ENCODE data around the gene ORAI2.

The ORAI2 gene

DNA sequence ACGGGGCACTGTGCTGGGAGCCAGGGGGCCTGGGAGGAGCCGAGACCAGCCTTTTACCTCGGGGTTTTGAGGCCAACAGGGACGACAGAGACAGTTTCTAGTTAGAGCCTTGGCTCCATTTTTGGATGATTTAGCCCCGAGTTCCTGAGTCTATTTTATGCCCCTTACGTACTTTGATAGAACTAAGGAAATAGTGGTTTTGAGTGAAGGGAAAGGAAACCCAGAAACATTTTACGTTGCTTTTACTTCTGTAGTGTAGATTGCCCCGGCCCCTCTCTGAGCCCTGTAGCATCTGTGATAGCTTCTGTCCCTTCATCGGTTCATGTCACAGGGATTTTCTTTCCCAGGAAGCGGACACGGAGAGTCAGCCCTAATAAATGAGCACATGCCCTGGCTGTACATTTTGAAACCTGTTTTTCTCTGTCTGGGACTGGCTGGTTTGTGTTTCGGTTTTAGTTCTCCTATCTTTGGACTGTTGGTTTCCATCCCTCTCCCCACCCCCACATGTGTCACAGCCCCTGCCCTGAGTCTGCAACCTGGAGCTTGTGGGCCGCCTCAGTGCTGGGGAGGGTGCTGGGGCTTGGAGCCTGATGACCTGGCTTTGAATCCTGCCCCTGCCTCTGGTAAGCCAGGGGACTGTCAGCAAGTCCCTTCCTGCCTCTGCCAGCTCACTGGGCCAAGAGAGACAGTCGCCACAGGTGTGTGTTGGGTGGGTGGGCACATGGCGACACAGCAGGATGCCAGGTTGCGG is 6.9 kb upstream of the ORAI2 start:
- ChIA-PET CTCF (interaction anchor here (56.5 to 63.4 kb wide), 2 partner anchors 8 to 16 kb away, joined by 1488 read pairs; partner anchors contain the start of genes ALKBH4, LRWD1, ORAI2 and PRKRIP1), POLR2A (no interaction called here)
- H3K9me3 ChIP-seq (ENCODE audit: control extremely low read depth in 1 of 5, control insufficient read depth in 4 of 5, insufficient read depth in 2 of 5, low read depth in 1 of 5, low read length in 4 of 5), result no peaks in the 10 kb centered on the region
- DNase-seq, result peak; percentile 74 to 90 (median 90)
- WGBS (ENCODE audit: insufficient coverage), result 4% methylated on average over 13 of the region's 16 CpGs
- peak overlapping the region in 6 of 7 experiments; percentile 31 to 73 (median 44) for H3K4me3 ChIP-seq (ENCODE audit: control insufficient read depth in 1 of 7, extremely low read depth in 1 of 7, insufficient read depth in 4 of 7, low read depth in 2 of 7, low read length in 6 of 7)
- H3K4me1 ChIP-seq (ENCODE audit: control extremely low read depth in 1 of 4, control insufficient read depth in 4 of 4, insufficient read depth in 4 of 4, low read length in 3 of 4), result peaks cover 17 to 88% (median 77%) of the 10 kb centered on the region in 4 experiments
- H3K36me3 ChIP-seq (ENCODE audit: control insufficient read depth in 4 of 4, insufficient read depth in 4 of 4, low read length in 3 of 4), result peaks cover 0 to 20% (median 3%) of the 10 kb centered on the region in 4 experiments
- H3K27ac ChIP-seq (ENCODE audit: insufficient read depth in 1 of 2, low read depth in 1 of 2, low read length in 2 of 2, poor library complexity in 1 of 2, severe bottlenecking in 2 of 2), result peak overlapping the region; percentile 98
- H3K27me3 ChIP-seq (replicated peaks in 2 of 5; ENCODE audit: control insufficient read depth in 4 of 5, insufficient read depth in 5 of 5, low read length in 4 of 5), result no peaks in the 10 kb centered on the region

DNA sequence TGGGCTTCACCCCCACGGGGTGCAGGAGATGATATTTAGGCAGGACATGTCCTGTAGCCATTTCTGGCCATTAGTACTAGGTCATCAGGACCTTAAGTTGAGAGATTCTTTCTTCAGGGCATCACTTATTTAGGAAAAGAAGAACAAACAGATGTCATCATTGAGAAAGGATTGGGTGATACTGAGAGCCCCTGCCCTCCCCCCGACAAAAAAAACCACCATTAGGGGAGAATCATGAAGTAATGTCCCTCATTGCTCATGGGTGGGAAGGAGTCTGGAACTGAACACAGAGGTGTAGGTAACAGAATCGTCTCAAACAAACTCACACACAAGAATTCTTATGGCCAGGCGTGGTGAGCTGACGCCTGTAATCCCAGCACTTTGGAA is 6.4 kb upstream of the ORAI2 start:
- CTCF ChIA-PET, result interaction anchor here (56.5 to 63.4 kb wide), 2 partner anchors 8 to 15 kb away, joined by 1488 read pairs; partner anchors contain the start of genes ALKBH4, LRWD1, ORAI2 and PRKRIP1

DNA sequence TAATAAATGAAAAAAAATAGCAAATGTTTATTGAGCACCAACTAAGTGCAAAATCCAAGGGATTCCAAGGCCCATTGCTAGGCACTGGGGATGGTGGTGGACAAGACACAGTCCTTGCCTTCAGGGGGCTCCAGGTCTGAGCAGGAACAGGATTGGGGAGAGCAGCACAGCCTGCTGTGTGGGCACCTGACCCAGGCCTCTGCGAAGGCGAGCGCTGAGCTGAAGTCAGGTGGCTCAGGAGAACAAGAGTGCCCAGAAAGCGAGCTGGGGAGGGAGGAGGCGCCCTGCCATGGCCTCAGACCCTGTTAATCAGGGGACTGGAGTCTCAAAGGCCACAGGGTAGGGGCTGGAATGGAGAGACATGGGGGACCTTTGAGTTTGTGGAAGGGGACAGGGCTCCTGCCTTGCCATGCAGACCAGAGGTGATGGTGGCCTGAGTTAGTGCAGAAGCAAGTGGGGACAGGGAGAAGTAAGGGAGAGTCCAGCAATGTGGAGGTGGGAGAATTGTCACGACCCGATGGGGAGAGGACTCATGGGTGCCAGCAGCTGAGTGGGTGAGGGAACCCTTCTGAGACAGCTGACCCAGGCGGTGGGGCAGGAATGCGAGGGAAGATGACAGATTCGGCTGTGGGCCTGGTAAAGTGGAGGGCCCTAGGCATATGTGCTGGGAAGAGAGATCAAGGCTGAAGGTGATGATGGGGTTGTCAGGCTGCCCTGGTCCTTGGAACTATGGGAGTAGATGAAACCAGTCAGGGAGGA is 4.1 kb upstream of the ORAI2 start:
- ChIA-PET POLR2A (interaction anchor here (1.4 kb wide), 1 partner anchor 8 kb away, joined by 7 read pairs; no protein-coding TSS in a partner anchor), CTCF (interaction anchor here (56.5 to 63.4 kb wide), 2 partner anchors 11 to 13 kb away, joined by 1488 read pairs; partner anchors contain the start of genes ALKBH4, LRWD1, ORAI2 and PRKRIP1)
- Histone ChIP-seq H3K27me3 (replicated peaks in 2 of 5; ENCODE audit: control insufficient read depth in 4 of 5, insufficient read depth in 5 of 5, low read length in 4 of 5) (no peaks in the 10 kb centered on the region), H3K36me3 (ENCODE audit: control insufficient read depth in 4 of 4, insufficient read depth in 4 of 4, low read length in 3 of 4) (peaks cover 0 to 15% (median 3%) of the 10 kb centered on the region in 4 experiments), H3K4me1 (ENCODE audit: control extremely low read depth in 1 of 4, control insufficient read depth in 4 of 4, insufficient read depth in 4 of 4, low read length in 3 of 4) (peaks cover 16 to 94% (median 89%) of the 10 kb centered on the region in 4 experiments), H3K27ac (ENCODE audit: insufficient read depth in 1 of 2, low read depth in 1 of 2, low read length in 2 of 2, poor library complexity in 1 of 2, severe bottlenecking in 2 of 2) (peak overlapping the region; percentile 40 to 82), H3K4me3 (ENCODE audit: control insufficient read depth in 1 of 7, extremely low read depth in 1 of 7, insufficient read depth in 4 of 7, low read depth in 2 of 7, low read length in 6 of 7) (no peak overlapping the region), H3K9me3 (ENCODE audit: control extremely low read depth in 1 of 5, control insufficient read depth in 4 of 5, insufficient read depth in 2 of 5, low read depth in 1 of 5, low read length in 4 of 5) (no peaks in the 10 kb centered on the region)
- WGBS (ENCODE audit: insufficient coverage), result 97% methylated on average over 10 of the region's 10 CpGs
- no peak for DNase-seq

More for the DNA sequence above, 6.4 kb upstream of the ORAI2 start:
- no peaks in the 10 kb centered on the region for H3K27me3 ChIP-seq (replicated peaks in 2 of 5; ENCODE audit: control insufficient read depth in 4 of 5, insufficient read depth in 5 of 5, low read length in 4 of 5)
- DNase-seq, result peak in 2 of 3 donors; percentile 40 to 41
- 68% methylated on average over 4 of the region's 5 CpGs for WGBS (ENCODE audit: insufficient coverage)
- peak overlapping the region; percentile 98 for H3K27ac ChIP-seq (ENCODE audit: insufficient read depth in 1 of 2, low read depth in 1 of 2, low read length in 2 of 2, poor library complexity in 1 of 2, severe bottlenecking in 2 of 2)
- peaks cover 0 to 20% (median 3%) of the 10 kb centered on the region in 4 experiments for H3K36me3 ChIP-seq (ENCODE audit: control insufficient read depth in 4 of 4, insufficient read depth in 4 of 4, low read length in 3 of 4)
- peak overlapping the region in 6 of 7 experiments; percentile 13 to 73 (median 41) for H3K4me3 ChIP-seq (ENCODE audit: control insufficient read depth in 1 of 7, extremely low read depth in 1 of 7, insufficient read depth in 4 of 7, low read depth in 2 of 7, low read length in 6 of 7)
- POLR2A ChIA-PET, result no interaction called here
- H3K4me1 ChIP-seq (ENCODE audit: control extremely low read depth in 1 of 4, control insufficient read depth in 4 of 4, insufficient read depth in 4 of 4, low read length in 3 of 4), result peaks cover 16 to 89% (median 78%) of the 10 kb centered on the region in 4 experiments
- no peaks in the 10 kb centered on the region for H3K9me3 ChIP-seq (ENCODE audit: control extremely low read depth in 1 of 5, control insufficient read depth in 4 of 5, insufficient read depth in 2 of 5, low read depth in 1 of 5, low read length in 4 of 5)

DNA sequence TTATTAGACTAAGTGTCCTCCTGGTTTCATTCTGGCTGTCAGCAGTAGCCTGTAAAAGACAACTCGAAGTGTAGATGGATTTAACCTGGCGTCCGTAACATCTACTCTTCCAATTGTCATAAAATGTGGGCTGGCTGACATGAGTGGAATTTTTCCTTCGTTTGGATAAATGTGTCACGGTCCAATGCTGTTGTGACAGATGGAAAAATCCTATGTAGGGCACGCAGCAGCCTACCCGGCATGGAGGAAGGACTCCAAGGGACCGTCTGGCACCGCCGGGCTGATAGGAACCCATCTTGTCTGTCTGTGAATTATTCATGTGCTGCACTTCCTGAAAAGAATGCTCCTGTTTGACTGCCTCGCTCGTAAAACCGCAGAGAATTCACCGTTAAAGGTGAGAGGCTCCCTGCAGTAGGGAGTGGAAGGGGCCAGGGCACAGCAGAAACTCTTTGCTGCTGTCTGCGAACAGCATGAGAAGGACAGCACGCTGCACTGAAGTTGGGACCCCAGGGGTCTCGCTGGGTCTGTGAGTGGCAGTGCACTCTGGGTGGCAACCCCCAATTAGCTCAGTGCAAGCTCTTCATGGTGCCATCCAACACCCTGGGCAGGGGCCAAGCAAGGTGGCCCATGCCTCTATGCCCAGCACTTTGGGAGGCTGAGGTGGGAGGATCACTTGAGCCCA is 1.6 kb upstream of the ORAI2 start:
- peak overlapping the region in 5 of 7 experiments; percentile 1 to 53 (median 6) for H3K4me3 ChIP-seq (ENCODE audit: control insufficient read depth in 1 of 7, extremely low read depth in 1 of 7, insufficient read depth in 4 of 7, low read depth in 2 of 7, low read length in 6 of 7)

DNA sequence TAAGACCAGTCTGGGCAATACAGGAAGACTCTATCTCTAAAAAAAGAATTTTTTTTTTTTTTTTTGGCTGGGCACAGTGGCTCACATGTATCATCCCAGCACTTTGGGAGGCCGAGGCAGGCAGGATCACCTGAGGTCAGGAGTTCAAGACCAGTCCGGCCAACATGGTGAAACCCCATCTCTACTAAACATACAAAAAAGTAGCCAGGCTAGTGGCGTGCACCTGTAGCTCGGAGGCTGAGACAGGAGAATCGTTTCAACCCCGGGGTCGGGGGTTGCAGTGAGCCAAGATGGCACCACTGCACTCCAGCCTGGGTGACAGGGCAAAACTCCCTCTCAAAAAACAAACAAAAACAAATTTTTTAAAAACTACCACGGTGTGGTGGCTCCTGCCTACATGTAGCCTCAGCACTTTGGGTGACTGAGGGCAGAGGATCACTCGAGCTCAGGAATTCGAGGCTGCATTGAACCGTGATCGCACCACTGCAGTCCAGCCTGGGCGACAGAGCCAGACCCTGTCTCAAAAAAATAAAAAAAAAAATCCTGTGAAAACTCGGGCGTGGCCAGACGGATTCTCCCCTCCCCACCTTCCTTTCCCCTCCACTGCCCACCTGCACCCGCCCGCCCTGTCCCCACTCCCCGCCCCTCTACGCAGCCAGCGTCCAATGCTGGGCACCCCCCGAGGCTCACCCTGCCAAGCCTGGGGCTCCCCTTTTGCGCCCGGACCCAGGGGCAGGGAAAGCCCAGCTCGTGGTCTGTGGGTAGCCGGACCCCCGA is 745 bp upstream of the ORAI2 start:
- DNase-seq, result peak in 2 of 3 donors; percentile 34 to 62
- Histone ChIP-seq H3K9me3 (ENCODE audit: control extremely low read depth in 1 of 5, control insufficient read depth in 4 of 5, insufficient read depth in 2 of 5, low read depth in 1 of 5, low read length in 4 of 5) (no peaks in the 10 kb centered on the region), H3K36me3 (ENCODE audit: control insufficient read depth in 4 of 4, insufficient read depth in 4 of 4, low read length in 3 of 4) (peaks cover 2 to 16% (median 8%) of the 10 kb centered on the region in 4 experiments), H3K27ac (ENCODE audit: insufficient read depth in 1 of 2, low read depth in 1 of 2, low read length in 2 of 2, poor library complexity in 1 of 2, severe bottlenecking in 2 of 2) (peak overlapping the region; percentile 40 to 82), H3K27me3 (replicated peaks in 2 of 5; ENCODE audit: control insufficient read depth in 4 of 5, insufficient read depth in 5 of 5, low read length in 4 of 5) (no peaks in the 10 kb centered on the region), H3K4me3 (ENCODE audit: control insufficient read depth in 1 of 7, extremely low read depth in 1 of 7, insufficient read depth in 4 of 7, low read depth in 2 of 7, low read length in 6 of 7) (peak overlapping the region; percentile 30 to 92 (median 76)), H3K4me1 (ENCODE audit: control extremely low read depth in 1 of 4, control insufficient read depth in 4 of 4, insufficient read depth in 4 of 4, low read length in 3 of 4) (peaks cover 10 to 71% (median 65%) of the 10 kb centered on the region in 4 experiments)
- CTCF ChIA-PET, result interaction anchor here (56.5 to 63.4 kb wide), 2 partner anchors 10 to 14 kb away, joined by 1488 read pairs; partner anchors contain the start of genes ALKBH4, LRWD1, ORAI2 and PRKRIP1
- POLR2A ChIA-PET, result interaction anchor here (0.8 to 2.4 kb wide), 3 partner anchors 11 to 31 kb away, joined by 4 to 8 read pairs (median 4); no protein-coding TSS in a partner anchor
- WGBS (ENCODE audit: insufficient coverage), result 43% methylated on average over 14 of the region's 27 CpGs

More for the DNA sequence above, 1.6 kb upstream of the ORAI2 start:
- peak in 2 of 3 donors; percentile 54 to 72 for DNase-seq
- peaks cover under 1 to 10% (median 5%) of the 10 kb centered on the region in 4 experiments for H3K36me3 ChIP-seq (ENCODE audit: control insufficient read depth in 4 of 4, insufficient read depth in 4 of 4, low read length in 3 of 4)
- no peaks in the 10 kb centered on the region for H3K27me3 ChIP-seq (replicated peaks in 2 of 5; ENCODE audit: control insufficient read depth in 4 of 5, insufficient read depth in 5 of 5, low read length in 4 of 5)
- ChIA-PET CTCF (interaction anchor here (56.5 to 63.4 kb wide), 2 partner anchors 11 to 13 kb away, joined by 1488 read pairs; partner anchors contain the start of genes ALKBH4, LRWD1, ORAI2 and PRKRIP1), POLR2A (interaction anchor here (0.8 to 1.3 kb wide), 2 partner anchors 11 to 20 kb away, joined by 4 to 5 read pairs; no protein-coding TSS in a partner anchor)
- 21% methylated on average over 17 of the region's 17 CpGs for WGBS (ENCODE audit: insufficient coverage)
- no peaks in the 10 kb centered on the region for H3K9me3 ChIP-seq (ENCODE audit: control extremely low read depth in 1 of 5, control insufficient read depth in 4 of 5, insufficient read depth in 2 of 5, low read depth in 1 of 5, low read length in 4 of 5)
- peak overlapping the region; percentile 47 to 82 for H3K27ac ChIP-seq (ENCODE audit: insufficient read depth in 1 of 2, low read depth in 1 of 2, low read length in 2 of 2, poor library complexity in 1 of 2, severe bottlenecking in 2 of 2)
- peaks cover 13 to 79% (median 74%) of the 10 kb centered on the region in 4 experiments for H3K4me1 ChIP-seq (ENCODE audit: control extremely low read depth in 1 of 4, control insufficient read depth in 4 of 4, insufficient read depth in 4 of 4, low read length in 3 of 4)

Measured in common myeloid progenitor, CD34-positive (primary cell).